ENCODE data around the gene YIF1A. TPM values are rescaled to one million over a fixed set of nuclear protein-coding genes. Genes with fewer than 3 reads are reported as not detected.
A peak's percentile ranks its signal among the peaks of the same experiment; 100 is the strongest.
"Not testable (repeated sequence)": the region's sequence is repeated elsewhere in the genome, so short reads cannot be mapped to it uniquely, and the experiment has no call there.

The YIF1A gene
- polyA plus RNA-seq, 1 of the 3 experiments (the other 2 are of a cell fraction) = 123 TPM

- DNase-seq; H4K20me1 ChIP-seq (ENCODE audit: insufficient read depth); H3F3A ChIP-seq (replicated peaks; ENCODE audit: insufficient read depth); POLR2A ChIA-PET; H3K4me3 ChIP-seq (ENCODE audit: low read depth in 2 of 2, low read length in 1 of 2); H3K79me2 ChIP-seq (ENCODE audit: insufficient read depth); H2AFZ ChIP-seq (ENCODE audit: low read depth); CTCF ChIA-PET; H3K9me3 ChIP-seq; H3K27ac ChIP-seq (ENCODE audit: low read depth in 2 of 2, low read length in 1 of 2); H3K4me2 ChIP-seq; H3K27me3 ChIP-seq (ENCODE audit: insufficient read depth); H3K9ac ChIP-seq; H3K36me3 ChIP-seq (replicated peaks in 1 of 2; ENCODE audit: control insufficient read depth in 1 of 2, insufficient read depth in 2 of 2, low read length in 1 of 2); H3K9me2 ChIP-seq: not testable (repeated sequence)
- H3K4me1 ChIP-seq (ENCODE audit: control insufficient read depth in 1 of 2, insufficient read depth in 2 of 2, low read depth in 1 of 2, low read length in 1 of 2) = peaks cover 21 to 39% of the 10 kb centered on the region in 2 experiments
- 95% methylated on average over 2 of the region's 2 CpGs for WGBS (ENCODE audit: low lambda C conversion rate)
Observed at GRCh38 chr11:66320289-66320688, 31.3 kb upstream of the YIF1A start.

GRCh38 chr11:66318600-66318970 is 29.6 kb upstream of the YIF1A start:
- peaks cover 29 to 55% of the 10 kb centered on the region in 2 experiments for H3K4me1 ChIP-seq (ENCODE audit: control insufficient read depth in 1 of 2, insufficient read depth in 2 of 2, low read depth in 1 of 2, low read length in 1 of 2)
- DNase-seq = no peak

More at GRCh38 chr11:66318600-66318970, 29.6 kb upstream of the YIF1A start:
- no peaks in the 10 kb centered on the region for H3K9me2 ChIP-seq
- no peak for TF ChIP-seq ELF1 (IDR thresholded peaks at IDR 0.05)
- no peak for TF ChIP-seq REST (IDR thresholded peaks at IDR 0.05; ENCODE audit: low read depth, low read length)
- TF ChIP-seq RFX5 (IDR thresholded peaks at IDR 0.05; ENCODE audit: low read length) = no peak
- TF ChIP-seq, protein P1, sequence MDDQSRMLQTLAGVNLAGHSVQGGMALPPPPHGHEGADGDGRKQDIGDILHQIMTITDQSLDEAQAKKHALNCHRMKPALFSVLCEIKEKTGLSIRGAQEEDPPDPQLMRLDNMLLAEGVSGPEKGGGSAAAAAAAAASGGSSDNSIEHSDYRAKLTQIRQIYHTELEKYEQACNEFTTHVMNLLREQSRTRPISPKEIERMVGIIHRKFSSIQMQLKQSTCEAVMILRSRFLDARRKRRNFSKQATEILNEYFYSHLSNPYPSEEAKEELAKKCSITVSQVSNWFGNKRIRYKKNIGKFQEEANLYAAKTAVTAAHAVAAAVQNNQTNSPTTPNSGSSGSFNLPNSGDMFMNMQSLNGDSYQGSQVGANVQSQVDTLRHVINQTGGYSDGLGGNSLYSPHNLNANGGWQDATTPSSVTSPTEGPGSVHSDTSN (IDR thresholded peaks at IDR 0.05) = no peak
- no peak for TF ChIP-seq FOXM1 (IDR thresholded peaks at IDR 0.05; ENCODE audit: low read depth)
- no peak for TF ChIP-seq MXI1 (IDR thresholded peaks at IDR 0.05; ENCODE audit: low read depth, low read length)
- no peak for TF ChIP-seq SIN3A (IDR thresholded peaks at IDR 0.05; ENCODE audit: borderline replicate concordance, low read depth, low read length)
- CTCF ChIA-PET = interaction anchor here (1.5 to 12.4 kb wide), 3 partner anchors 8 to 36 kb away, joined by 3 to 280 read pairs (median 17); partner anchors contain the start of gene RIN1
- POLR2A ChIA-PET = interaction anchor here (2.2 to 2.4 kb wide), 2 partner anchors 8 to 30 kb away, joined by 10 read pairs; partner anchors contain the start of gene YIF1A
- H2AFZ ChIP-seq (ENCODE audit: low read depth) = no peak overlapping the region
- 81% methylated on average over 3 of the region's 3 CpGs for WGBS (ENCODE audit: low lambda C conversion rate)
- H3K27ac ChIP-seq (ENCODE audit: low read depth in 2 of 2, low read length in 1 of 2) = peak overlapping the region in 1 of 2 experiments; percentile 100; a peak in 2 of 4 replicates
- no peaks in the 10 kb centered on the region for H4K20me1 ChIP-seq (ENCODE audit: insufficient read depth)
- H3K79me2 ChIP-seq (ENCODE audit: insufficient read depth) = no peaks in the 10 kb centered on the region
- no peaks in the 10 kb centered on the region for H3F3A ChIP-seq (replicated peaks; ENCODE audit: insufficient read depth)
- no peaks in the 10 kb centered on the region for H3K9me3 ChIP-seq
- no peaks in the 10 kb centered on the region for H3K36me3 ChIP-seq (replicated peaks in 1 of 2; ENCODE audit: control insufficient read depth in 1 of 2, insufficient read depth in 2 of 2, low read length in 1 of 2)
- no peaks in the 10 kb centered on the region for H3K27me3 ChIP-seq (ENCODE audit: insufficient read depth)
- H3K4me2 ChIP-seq = no peak overlapping the region
- H3K4me3 ChIP-seq (ENCODE audit: low read depth in 2 of 2, low read length in 1 of 2) = no peak overlapping the region
- no peak overlapping the region for H3K9ac ChIP-seq

All from SK-N-SH (cell line).